HG03565 (cell line): ENCODE data around the gene IL17B.

Experiments used
- ATAC-seq: cut with Tn5 transposase; IDR thresholded peaks from one replicate; pipeline ENCODE4 v1.9.1; 2021; ENCODE audit warnings: mild to moderate bottlenecking, moderate library complexity; ENCODE audit not compliant: unreplicated experiment

The IL17B gene

DNA sequence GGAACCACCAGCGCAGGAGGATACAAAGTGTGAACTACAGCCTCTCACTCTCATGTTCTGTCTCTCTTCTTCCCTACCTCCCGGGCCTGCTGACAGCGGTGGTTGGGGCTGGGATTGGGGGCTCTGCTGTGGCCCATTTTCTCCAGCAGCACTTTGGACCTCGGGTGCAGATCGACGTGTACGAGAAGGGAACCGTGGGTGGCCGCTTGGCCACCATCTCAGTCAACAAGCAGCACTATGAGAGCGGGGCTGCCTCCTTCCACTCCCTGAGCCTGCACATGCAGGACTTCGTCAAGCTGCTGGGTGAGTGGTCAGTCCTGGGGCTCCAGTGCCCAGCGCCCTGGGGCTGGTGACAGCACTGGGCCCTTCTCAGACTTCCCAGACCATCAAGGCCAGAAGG lies 16.6 kb downstream of the IL17B start:
- no peak for ATAC-seq

DNA sequence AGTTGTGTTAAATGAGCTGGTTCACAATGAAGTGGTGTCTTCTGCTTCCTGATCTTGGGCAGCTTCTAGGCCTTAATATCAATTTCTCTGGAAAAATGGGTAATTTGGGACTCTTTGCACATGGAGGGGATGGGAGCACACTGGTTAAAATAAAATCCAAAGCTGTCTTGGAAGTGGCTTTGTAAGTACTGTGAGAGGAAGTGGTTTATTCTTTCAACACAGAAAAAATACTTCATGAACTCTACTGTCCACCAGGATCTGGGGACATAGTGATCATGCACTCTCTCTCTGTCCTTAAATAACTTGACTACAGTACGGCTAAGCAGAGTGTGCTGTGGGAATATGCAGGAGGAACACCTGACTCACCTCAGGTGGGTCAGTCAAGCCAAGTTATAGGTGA lies 18.8 kb downstream of the IL17B start:
- no peak for ATAC-seq

DNA sequence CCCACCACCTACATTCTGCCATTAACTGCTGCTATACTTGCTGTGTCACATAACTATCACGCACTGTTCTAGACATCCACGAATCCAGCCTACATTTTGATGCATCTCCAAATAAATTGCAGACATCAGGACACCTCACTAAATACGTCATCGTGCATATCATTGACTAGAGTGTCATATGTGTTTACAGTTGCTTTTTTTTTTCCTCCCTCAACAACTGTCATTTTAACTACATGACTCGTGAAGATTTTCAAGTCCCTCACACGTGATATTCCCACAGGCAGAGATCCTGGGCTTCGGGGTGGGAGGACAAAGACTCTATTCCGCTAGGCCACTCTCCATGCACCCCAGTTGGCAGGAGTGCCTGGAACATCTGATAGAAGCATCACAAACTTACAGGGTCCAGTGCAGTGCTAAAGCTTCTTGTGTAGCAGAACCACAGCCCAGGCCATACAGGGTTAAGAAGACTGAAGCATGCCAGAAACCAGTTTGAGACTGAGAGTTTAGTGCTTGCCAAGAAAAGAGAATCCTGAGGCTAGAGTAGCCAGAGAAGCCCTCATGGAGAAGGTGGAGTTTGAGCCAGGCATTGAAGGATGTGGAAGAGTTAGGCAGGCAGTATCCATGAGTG lies 20.1 kb downstream of the IL17B start:
- no peak for ATAC-seq

DNA sequence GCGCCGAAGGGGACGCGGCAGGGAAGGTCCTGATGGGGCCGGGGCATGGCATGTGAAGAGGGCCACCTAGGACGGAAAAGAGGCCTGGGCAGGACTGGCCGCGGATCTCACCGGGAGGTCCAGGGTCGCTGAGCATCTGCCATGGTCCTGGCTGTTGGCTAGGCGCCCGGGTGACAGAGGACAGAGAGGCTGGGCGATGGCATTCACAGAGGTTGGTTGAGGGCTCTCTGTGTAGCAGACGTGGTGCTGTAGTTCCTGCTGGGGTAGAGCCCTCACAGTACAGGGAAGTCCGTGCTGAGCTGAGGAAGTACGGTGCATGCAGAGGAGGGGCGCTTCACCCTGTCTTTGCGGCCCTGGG lies 20.8 kb downstream of the IL17B start:
- no peak for ATAC-seq

DNA sequence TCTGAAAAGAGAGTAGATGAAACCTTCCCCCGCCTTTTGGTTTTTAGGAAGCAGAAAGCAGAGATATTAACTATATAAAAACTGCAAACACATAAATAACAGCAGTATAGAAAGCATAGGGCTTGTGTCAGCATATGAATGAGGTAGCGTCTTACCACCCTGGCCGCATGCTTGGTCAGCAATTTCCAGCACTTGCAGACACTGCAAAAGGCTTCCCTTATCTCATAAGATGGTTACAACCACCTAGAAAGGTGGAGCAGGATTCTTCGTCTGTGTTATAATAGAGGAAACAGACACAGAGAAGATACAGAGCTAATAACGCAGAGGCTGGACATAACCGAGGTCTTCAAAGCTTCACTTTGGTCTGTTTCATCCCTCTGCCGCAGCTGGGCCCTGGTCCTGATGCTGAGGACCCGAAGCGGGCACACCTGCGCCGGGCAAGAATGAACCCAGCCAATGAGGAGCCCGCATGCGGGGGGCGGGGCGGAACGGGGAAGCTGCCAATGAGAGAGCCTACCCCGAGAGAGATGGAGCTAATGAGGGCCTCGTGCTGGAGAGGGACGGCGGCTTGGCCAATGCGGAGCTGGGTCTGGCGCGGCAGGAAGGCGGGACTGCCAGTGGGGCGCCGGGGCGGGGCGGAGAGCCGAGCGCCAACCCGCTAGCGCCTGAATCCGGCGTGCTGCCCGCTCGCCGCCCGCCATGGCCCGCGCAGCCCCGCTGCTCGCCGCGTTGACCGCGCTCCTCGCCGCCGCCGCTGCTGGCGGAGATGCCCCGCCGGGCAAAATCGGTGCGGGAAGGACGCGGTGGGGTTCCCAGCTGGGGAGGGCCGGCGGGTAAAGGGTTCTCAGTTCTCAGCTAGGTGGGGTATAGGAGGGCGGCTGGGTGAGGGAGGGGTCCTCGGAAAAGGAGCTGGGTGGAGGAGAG lies 21.5 kb downstream of the IL17B start, which contains the start of gene PCYOX1L:
TSS of gene PCYOX1L (plus strand) at position 677 of the 924 bp plus-strand sequence. CDS start at position 700, 23 bp downstream.
- ATAC-seq: peak; percentile 98

DNA sequence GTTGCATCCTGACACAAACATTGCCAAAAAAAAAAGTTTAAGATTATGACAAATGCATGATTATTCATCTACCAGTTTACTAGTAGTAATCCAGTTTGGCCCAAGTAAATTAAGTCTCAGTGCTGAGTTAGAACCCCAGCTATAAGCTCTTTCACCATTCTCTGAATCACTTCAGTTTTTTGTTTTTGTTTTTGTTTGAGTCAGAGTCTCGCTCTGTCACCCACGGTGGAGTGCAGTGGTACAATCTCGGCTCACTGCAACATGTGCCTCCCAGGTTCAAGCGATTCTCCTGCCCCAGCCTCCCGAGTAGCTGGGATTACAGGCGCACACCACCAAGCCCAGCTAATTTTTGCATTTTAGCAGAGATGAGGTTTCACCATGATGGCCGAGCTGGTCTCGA lies 22.7 kb downstream of the IL17B start:
- ATAC-seq: no peak

DNA sequence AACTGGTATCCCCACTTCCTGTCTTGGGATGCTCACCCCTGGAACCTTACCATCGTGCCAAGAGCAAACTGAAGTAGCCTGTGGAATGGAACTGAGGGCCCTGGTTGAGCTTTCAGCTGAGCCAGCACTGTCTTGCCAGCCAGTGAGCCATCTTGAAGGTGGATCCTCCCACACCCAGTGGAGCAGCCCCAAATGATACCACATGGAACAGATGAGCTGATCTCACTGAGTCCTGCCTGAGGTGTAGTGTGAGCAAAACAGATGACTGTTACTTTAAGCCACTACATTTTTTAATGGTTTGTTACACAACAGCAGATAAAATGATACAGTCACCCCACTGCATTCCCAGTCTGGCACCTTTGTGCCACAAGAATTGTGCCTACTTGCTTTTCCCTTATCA lies 23.4 kb downstream of the IL17B start:
- no peak for ATAC-seq

DNA sequence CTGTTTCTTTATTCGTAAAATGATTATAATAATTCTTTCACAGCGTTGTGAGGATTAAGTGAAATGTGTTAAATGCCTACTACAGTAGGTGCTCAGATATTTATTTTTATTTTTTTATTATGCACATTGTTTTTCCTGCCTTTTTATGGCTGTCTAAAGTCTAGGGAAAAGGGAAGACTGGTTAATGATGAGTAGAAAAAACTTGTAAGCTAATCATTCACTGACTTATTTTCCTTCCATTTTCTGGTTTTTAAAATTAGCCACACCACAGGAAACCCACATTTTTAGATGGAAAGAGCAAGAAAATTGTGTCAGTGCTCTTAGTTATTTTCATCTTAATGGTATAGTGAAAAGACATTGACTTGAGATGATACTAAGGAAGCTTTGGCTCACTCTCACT lies 25.2 kb downstream of the IL17B start:
- no peak for ATAC-seq

DNA sequence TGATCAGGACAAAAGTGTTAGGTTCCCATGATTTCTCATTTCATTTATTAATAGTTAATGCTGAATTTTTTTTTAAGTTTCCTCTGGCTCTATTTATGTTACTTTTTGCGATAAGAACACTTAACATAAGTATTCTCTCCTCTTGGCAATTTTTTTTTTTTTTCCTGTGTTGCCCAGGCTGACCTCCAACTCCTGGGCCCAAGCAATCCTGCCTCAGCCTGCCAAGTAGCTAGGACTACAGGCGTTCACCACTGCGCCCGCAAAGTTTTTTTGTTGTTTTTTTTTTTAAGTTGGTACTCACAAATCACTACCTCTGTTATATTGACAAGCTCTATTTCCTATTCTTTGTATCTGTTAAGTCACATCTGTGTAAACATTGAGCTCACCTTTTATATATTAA lies 26.9 kb downstream of the IL17B start:
- no peak for ATAC-seq

DNA sequence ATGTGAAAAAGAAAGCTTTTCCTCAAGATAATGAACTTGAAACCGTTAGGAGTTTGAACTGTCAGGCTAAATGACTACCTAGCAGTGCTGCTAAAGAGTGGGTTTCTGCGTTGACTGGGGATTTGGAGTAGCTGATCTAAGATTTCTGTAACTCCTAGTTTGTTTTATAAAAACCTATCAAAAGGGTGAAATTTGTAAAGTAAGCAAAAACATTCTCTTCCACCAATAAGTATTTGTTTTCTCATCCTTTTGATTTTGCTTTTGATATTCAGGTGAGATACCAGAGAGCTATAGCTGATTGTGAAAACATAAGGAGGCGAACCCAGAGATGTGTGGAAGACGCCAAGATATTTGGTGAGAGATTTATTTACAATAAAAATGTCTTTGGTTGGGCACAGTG lies 29.7 kb downstream of the IL17B start:
- ATAC-seq: no peak

DNA sequence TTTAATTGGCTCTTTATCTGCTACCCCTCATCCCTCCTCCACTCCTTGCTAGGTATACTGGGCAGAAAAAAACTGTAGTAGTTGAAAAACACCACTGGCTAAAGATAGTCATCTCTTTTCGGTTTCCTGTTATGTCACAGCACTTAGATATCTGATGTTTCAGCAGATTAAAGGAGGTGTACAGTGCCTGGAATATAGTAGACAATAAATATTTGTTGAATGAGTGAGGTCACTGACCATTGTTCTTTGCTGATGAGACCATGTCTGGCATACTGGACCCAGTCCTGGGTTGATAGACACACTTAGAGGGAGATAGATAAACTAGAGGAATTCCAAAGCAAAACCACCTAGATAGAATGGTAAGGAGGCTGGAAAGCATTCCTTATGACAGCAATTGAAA lies 30.6 kb downstream of the IL17B start:
- ATAC-seq: no peak

DNA sequence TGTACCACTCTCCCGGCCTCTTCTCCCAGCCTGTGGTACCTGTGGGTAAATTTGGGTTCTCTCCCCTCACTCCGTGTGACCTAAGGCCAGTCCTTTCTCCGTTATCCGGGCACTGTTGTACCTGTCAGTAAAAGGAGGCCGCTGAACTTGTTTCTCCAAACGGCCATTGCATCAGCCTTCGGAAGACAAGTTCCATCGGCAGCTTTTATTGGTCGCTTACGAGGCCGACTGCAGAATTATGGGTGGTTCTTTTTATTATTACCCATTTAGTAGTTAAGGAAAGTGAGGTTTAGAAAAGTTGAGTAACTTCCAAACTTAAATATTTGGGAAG lies 33.2 kb downstream of the IL17B start:
- no peak for ATAC-seq

DNA sequence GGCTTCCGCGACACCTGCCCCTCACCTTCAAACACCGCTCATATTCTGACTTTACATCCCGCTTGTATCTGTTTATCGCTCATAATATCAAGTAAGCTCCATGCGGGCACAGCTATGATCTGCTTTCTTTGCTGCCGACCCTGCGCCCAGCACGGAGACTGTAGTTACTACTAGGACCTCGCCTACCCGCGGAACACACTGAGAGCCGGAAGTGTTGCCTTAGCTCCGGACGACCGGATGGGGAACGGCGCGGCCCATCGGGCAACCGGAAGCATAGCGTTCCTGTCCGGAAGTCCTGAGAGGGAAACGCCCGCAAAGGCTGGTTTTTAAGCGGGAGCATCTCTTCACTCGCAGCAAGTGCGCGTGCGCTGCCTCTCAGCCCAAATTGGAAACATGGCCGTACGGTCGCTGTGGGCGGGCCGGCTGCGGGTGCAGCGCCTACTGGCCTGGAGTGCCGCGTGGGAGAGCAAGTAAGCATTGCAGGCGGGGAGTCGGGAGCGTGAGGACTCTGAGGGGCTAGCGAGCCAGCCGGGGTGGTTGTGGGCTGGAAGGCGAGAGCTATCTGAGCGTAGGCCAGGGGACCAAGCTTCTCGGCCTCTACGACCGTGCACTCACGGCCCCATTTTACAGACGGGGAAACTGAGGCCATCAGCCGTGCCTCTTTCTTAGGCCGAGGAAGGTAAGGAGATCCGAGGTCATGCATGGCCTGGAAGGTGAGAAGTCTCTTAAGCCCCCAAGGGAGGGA lies 33.8 kb downstream of the IL17B start, which contains the start of gene GRPEL2:
TSS of gene GRPEL2 (plus strand) at position 353 of the 745 bp plus-strand sequence. CDS start at position 394, 41 bp downstream.
- peak; percentile 96 for ATAC-seq

DNA sequence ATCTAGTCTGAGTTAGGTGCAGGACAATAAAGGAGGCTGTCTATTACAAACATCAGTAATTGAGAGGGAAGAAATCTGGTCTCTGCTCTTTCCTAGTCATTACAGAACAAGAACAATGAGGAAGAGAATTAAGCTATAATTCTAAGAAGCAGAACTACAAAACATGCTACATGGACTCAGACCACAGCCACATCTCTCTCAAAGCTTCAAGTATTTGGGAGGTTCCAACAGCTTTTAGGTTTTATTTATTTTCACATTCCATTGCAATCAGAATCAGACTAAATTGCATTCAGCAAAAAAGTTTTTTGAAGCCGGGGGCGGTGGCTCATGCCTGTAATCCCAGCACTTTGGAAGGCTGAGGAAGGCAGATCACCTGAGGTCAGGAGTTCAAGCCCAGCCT lies 34.9 kb downstream of the IL17B start:
- no peak for ATAC-seq

DNA sequence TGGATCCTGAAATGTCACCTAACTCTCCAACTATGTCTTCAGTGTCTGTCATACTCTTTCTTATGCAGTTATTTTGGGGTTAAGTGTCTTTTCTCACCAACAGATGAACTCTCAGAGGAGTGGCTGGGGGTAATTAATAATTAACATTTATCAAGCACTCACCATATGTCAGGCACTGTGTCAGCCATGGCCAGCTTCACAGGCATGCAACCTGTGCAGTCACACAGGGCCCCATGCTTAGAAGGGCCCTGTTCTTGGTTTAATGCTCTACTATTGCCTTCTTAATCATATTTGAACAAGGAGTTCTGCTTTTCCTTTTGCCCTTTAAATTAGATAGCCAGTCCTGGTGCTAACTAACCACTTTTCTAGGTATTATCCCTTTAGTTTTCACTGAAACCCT lies 37.2 kb downstream of the IL17B start:
- ATAC-seq: no peak

DNA sequence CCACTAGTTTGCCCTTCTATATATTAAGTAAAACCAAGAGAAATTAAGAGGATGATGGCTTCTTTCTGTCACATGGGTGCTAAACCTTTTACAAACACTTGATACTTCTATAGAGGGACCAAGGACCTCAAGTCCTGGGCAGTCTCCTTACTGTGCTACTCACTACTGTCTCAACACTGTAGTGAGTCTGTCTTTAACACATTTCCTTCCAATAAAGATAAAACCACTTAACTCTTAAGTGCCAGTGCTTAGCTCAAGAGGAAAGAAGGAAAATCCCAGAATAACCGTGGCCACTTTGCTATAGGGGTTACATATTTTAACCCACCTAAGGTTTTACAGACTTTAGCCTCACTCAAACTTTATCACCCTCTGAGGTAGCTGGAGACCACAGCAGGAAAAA lies 38.2 kb downstream of the IL17B start:
- no peak for ATAC-seq

DNA sequence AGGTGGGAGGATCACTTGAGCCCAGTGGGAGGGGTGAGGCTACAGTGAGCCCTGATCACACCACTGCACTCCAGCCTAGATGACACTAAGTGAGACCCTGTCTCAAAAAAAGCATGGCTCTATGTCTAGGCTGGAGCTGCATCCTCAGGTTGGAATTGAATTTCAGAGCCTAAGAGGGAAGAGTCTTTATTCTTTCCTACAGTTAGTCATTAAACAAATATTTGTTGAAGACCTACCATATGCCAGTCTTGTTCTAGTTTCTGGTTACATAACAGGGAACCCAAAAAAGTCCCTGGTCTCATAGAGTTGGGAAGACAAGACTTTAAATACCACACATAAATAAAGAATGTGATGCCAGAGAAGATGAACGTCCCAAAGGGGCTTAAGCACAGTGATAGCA lies 40.7 kb downstream of the IL17B start:
- no peak for ATAC-seq

DNA sequence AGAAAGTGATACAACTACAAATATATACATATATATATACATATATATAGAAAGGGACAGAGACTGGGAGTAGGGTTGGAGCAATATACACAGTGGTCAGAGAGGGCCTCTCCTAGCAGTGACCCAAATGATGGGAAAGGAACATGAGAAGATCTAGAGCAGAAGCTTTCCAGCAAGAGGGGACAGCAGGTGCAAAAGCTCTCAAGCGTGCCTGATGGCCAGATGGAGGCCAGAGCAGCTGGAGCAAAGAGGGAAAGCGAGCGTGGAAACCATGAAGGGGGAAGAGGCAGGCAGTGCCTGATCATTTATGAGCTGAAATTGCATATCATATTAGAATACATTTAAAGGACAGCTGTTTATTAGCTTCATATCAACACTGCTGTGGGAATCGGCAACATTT lies 41.4 kb downstream of the IL17B start:
- no peak for ATAC-seq

DNA sequence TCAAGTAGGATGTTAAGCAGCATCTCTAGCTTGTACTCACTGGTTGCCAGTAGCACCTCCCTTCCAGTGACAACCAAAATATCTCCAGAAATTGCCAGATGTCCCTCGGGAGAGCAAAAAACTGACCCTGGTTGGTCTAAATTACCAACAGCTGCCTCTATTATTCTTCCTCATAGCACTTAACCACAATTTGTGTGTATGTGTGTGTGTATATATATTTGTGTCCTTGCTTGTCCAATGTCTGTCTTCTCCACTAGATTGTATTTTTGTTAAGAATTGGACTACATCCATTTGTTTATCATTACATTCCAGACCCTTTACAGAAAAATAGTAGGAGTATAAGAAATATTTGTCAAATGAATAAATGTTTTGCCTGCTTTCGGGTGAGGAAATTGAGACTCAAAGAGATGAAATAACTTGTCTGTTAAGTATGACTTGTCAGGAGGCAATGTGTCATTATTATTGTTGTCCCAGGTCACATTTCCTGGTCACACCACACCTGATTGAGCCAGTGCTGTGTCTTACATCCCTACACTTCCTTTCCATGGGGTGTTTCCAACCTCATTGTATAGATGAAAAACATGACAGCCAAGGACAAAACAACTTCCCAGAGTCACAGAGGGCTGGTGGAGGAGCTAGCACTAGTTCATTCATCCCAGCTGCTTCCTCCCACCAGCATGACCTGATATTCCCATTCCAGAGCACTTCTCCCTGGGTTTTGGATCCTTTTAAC lies 45.2 kb downstream of the IL17B start:
- no peak for ATAC-seq

DNA sequence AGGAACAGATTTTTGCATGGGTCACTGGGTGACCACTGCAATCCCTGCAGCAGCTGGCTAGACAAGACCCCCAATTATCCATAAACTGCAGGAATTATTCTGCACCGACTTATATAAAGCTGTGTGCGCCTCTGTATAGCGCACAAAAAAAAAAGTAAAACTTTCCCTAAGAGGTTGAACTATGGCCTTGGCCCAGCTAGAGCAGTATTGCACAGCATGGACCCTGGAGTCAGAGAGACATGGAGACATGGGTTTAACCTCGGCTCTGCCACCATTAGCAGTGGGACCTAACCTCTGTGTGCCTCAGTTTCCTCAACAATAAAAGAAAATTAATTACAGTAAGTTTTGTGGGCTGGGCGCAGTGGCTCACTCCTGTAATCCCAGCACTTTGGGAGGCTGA lies 50.9 kb downstream of the IL17B start:
- ATAC-seq: no peak

DNA sequence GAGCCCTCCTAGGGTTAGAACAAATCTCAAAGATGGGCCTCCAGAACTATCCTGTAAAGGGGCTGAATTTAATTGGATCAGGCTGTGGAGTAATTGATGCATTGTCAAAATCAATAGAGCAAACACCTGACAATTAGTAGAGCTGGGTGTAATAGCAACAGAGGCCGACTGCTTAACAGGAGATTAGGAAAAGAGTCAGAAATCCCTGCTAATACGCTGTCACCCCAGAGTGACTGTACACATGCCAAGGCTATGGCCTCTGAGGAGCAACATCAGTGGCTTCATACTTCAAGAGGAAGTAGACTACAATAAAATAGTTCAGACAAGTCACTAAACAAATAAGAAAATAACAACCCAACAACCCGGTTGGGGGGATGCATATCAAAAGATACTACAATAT lies 52.5 kb downstream of the IL17B start:
- no peak for ATAC-seq
